GM03348 (cell line): ENCODE measurements around the gene PIK3CG.
"Not testable (repeated sequence)": the region's sequence is repeated elsewhere in the genome, so short reads cannot be mapped to it uniquely, and the experiment has no call there.

Experiments
- DNase-seq: peaks from one replicate; pipeline ENCODE4 v3.0.0; 2012; ENCODE audit warnings: low spot score

PIK3CG gene

DNA sequence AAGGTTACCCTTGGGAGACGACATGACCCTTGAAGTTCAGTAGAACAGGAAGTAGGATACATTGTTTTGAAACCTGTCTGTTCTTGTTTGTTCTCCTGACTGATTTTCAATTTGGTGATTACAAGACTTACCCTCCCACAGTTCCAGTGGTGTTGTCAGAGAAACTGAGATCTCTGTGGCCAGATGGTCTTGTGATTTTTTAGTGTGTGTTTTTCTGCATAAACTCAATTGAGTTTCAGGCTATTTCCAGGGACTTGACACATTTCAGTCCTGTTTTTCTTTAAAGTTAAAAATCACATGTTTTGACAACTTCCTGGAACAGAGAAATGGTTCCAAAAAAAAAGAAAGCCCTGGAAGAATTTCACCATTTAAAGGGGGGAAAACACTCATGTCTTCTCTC is 22.3 kb downstream of the PIK3CG start:
- no peak for DNase-seq

DNA sequence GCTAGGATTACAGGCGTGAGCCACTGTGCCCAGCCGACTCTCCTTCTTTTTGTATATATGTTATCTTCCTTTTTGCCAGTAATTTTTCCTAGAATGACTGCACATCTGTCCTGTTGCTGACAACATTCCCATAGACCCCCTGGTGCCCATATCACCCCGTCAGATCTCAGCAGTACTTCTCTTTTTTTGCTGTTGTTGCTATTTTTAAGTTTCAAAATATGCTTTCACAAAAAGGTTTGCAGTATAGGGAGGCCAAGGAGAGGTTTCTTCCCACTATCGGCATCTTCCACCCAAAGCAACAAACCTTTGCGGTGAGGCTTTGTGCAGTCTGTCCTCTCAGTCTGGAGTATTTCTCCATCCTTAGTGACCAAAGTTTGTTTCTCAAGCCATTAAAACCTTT is 23.1 kb downstream of the PIK3CG start:
- no peak for DNase-seq

DNA sequence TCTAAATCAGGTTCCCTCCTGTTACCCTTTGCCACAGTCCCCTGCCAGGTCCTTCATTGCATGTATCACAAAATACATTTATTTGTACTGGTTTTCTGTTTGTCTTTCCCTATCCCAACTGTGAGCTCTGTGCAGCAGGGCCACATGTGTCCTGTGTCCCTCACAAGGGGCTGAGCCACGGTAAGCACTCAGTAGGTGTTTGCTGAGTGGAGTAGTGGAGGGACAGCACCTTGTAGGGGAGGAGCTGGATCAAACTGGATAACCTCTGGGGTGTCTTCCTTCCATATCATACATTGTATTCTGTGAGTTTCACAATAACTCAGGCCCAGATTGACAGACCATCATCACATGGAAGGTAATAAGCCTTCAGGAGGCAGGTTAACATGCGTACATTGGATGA is 25.9 kb downstream of the PIK3CG start:
- no peak for DNase-seq

DNA sequence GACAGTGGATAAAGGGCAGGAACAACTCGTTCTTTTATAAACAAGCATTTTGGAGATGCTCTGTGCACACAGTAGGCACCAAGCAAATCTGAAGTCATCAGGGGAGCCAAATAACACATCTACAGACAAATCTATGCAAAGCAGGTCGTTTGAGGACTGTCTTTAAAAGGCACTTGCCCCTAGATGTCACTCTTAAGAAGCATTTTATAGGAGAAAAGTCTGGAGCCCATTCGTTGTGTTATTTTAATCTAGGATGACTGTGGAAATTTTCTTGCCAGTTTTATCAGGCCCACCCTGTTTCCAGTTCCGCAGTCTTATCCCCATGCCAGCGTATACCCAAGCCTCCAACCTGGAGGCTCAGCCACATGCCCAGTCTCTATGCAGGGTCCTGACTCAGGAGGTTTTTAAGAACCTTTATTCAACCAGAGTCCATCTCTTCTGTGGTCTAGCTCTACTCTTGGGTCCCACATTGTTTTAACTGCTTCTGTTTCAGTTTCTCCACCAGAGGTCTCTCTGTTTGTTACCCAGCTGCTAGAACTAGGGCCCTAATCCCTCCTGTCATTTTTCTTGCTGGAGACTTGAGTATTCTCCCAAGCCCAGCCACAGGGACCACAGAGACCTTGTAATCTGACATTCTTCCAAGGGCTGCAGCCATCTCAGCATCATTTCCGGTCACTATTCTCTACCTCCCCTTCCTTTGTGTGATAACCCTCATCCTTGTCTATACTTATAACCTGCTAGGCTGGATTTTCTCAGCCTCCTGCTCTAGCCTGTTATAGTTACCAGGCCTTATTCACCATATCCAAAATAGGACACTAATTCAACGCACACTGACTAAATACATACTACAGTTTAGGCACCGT is 26.7 kb downstream of the PIK3CG start:
- no peak for DNase-seq

DNA sequence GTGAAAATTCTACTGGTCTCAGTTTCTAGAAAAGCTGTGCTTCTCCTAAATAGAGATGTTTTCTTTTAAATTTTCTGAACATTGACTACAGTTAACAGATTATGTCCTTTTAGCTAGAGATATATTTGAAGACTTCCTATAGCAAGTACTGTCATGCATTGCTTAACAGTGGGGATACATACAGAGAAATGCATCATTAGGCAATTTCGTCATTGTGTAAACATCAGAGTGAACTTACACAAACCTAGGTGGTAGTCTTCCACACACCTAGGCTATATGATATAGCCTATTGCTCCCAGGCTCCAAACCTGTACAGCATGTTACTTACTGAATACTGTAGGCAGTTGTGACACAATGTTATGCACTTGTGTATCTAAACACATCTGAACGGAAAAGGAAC is 28.5 kb downstream of the PIK3CG start:
- DNase-seq = no peak

DNA sequence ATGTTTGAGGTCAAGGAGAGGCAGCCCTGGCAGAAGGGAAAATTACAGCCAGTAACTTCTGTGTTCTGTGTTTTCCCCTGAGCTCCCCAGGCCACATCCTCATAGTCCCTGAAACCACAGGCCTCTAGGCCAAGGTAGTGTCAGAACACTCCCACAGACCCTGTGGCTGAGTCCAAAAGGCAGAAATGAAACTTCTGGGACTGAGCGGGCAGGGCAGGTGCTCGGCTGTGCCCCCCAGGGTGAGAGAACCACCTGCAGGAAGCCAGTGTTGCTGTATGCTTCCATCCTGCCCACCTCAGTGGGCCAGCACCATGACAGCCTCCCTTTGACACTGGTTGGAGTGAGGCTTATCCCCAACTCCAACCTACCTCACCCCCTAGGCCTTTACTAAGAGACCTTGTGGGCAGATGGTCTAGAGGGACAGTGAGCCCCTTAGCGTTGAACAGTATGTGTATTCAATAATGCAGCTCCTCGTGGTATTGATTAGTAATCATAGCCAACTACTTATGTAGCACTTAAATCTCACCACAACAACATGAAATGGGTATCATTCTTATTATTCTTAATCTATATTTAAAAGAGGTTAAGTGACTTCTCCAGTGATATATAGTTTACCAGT is 30.3 kb downstream of the PIK3CG start:
- DNase-seq = no peak

DNA sequence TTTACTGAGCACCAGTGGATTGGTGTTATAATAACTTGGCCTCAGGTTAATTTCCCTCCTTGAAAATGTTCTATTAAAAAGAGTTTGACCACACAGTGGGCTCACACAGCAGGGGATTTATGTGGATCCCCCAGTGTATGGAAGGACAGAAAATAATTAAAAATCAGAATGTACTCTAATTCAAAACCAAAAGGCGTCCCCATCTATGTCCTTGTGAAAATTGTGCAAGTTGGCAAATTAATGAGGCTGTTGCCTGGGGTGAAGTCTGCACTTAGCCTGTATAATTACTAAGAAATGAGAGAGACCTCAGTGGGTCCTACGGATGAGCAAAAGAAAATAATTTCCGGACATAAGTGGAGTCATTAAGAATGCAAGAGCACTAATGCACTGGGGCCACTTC is 31.1 kb downstream of the PIK3CG start:
- DNase-seq = no peak

DNA sequence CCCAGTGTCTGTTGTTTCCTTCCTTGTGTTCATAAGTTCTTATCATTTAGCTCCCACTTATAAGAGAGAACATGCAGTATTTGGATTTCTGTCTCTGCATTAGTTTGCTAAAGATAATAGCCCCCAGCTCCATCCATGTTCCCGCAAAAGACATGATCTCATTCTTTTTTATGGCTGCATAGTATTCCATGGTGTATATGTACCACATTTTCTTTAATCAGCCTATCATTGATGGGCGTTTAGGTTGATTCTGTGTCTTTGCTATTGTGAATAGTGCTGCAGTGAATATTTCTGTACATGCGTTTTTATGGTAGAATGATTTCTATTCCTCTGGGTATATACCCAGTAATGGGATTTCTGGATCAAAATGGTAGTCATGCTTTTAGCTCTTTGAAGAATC is 32.5 kb downstream of the PIK3CG start:
- DNase-seq = not testable (repeated sequence)

DNA sequence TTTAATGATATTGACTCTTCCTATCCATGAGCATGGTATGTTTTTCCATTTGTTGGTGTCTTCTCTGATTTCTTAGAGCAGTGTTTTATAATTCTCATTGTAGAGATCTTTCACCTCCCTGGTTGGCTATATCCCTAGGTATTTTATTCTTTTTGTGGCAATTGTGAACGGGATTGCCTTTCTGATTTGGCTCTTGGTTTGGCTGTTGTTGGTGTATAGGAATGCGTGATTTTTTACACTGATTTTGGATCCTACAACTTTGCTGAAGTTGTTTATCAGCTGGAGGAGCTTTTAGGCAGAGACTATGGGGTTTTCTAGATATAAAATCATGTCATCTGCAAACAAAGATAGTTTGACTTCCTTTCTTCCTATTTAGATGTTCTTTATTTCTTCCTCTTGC is 33.9 kb downstream of the PIK3CG start:
- DNase-seq = not testable (repeated sequence)

DNA sequence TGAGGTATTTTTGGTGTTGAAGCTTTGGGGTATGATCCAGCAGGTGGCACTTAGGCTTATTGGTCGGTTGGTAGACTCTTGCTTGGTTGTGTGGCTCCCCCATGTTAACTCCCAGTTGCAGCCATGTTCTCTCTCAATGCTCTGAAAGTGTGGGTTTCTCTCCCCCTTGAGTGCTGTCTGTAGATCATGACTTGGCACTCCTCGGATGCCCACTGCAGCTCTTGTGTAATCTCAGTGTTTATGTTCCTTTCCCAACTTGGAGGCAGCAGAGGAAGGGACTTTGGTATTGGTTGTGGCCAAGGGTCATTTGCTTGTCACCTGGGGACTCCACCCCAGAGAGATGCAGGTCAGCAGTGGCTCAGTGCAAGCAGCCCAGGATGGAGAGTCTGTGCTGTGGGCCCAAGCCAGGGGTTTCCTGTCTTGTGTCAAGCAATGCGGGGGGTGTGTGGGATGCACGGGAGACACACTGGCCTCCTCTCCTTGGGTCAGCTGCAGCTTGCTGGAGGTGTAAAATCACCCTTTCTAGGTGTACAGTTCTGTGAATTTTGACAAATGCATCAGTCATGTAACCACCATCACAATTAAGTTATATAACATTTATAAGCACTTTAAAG is 36.9 kb downstream of the PIK3CG start:
- no peak for DNase-seq

DNA sequence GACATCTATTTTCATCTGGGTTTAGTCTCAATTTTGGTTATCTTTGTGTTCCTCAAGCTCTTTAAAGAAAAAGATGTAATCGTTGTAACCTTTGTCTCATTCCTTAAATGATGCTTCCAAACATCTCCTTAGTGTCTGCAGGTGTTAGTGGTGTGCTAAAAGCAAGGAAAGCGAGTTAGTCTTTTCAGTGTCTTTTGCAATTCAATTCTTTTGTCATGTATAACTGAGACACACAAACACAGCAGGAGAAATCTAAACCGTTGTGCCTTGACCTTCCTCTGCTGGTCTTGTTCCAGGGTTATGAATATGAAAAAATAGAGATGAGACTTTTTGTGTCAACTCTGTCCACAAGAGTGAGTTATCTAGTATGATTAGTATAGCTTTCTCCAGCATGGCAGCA is 40.7 kb downstream of the PIK3CG start:
- no peak for DNase-seq

DNA sequence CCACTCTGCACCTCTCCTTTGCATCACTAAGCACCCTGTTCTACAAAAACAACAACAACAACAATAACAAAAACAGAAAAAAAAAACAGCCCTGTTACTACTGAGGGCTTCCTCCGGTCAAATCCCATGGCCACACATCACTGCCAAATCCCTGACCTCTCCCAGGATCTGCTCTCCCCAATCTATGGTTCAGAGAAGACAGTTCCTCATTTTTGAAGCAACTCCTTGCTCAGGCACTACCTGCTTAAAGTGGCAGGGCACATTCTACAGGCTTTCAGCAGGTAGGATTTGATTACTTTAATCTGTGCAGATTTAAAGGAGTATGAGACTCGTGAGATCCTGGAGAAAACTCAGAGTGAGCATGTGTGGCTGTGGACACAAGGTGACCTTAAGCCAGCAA is 46.9 kb downstream of the PIK3CG start:
- no peak for DNase-seq

DNA sequence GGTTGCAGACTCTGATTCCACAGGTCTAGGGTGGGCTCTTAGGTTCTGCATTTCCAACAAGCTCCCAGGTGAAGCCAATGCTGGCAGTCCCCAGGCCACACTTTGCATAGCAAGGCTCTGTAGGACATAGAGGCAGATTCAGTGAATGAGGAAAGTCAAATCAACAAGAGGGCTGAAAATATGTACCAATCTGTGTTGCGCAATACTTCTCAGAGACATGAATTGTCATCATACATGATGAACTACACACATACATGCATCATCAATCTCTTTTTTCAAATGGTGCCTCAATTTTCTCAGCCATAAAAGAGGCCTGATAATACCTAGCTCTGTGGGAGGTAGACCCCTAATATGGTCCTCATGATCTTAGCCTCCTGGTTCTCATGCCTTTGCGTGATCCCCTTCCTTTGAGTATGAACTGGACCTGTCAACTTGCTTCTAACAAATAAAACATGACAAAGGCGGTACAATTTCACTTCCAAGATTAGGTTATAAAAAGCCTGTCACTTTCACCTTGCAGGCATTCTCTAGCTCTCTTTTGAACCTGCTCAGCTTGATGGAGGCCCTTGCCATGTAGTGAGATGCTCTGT is 49.0 kb downstream of the PIK3CG start:
- no peak for DNase-seq

DNA sequence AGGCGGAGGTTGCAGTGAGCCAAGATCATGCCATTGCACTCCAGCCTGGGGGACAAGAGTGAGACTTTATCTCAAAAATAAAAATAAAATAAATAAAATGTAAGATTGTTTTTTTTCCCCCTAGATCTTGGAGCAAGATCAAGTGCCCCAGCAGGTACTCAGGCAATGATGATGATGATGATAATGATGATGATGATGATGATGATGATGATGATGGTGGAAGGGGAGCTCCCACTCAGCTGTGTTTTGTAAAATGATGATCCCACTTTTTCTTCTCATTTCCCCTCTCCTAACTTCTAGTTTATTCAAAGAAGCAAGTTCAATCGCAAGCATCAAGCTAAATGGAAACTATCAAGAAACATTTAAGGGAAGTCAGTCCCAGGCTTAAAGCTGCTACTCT is 50.3 kb downstream of the PIK3CG start:
- no peak for DNase-seq

DNA sequence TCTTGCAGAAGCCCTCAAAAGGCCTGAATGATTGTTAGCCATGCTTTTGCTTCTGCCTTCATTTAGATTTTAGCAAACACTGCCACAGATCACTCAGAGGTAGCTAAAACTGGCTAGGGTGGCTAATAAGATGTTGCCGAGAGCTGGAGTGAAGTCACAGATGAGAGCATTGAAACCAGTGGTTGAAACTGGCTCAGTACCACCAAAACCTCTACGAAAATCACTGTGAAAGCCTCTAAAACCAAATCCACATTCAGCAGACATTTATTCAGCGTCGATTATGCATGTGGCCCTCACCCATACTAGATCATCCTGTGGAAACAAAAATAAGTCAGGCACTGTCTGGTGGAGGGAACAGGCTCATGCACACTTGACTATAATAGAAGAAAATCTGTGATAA is 50.8 kb downstream of the PIK3CG start:
- no peak for DNase-seq

DNA sequence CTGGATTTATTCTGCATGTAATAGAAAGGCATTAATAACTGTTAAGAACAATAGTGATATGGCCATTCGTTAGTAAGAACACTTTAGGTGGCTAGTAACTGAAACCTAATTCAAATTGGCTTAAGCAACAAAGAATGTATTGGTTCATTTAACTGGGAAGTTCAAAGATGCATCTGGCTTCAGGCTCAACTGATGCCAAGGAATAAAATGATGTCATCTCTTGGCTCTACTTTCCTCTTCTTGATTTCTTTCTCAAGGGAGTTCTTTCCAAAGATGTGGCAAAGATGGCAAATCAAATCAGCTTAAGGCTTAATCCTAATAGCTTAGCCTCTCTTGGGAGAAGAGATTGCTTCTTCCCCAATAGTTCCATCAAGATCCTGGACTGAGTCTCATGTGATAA is 51.6 kb downstream of the PIK3CG start:
- no peak for DNase-seq

DNA sequence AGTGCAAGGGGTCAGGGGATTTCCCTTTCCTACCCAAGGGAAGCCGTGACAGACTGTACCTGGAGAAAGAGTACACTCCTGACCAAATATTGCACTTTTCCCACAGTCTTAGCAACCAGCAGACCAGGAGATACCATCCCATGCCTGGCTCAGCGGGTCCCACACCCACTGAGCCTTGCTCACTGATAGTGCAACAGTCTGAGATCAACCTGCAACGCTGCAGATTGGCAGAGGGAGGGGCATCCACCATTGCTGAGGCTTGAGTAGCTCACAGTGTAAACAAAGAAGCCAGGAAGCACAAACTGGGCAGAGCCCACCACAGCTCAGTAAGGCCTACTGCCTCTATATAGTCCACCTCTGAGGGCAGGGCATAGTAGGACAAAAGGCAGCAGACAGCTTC is 53.9 kb downstream of the PIK3CG start:
- no peak for DNase-seq

DNA sequence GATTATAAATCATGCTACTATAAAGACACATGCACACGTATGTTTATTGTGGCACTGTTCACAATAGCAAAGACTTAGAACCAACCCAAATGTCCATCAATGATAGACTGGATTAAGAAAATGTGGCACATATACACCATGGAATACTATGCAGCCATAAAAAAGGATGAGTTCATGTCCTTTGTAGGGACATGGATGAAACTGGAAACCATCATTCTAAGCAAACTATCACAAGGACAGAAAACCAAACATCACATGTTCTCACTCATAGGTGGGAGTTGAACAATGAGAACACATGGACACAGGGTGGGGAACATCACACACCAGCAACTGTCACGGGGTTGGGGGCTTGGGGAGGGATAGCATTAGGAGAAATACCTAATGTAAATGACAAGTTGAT is 59.4 kb downstream of the PIK3CG start:
- not testable (repeated sequence) for DNase-seq

DNA sequence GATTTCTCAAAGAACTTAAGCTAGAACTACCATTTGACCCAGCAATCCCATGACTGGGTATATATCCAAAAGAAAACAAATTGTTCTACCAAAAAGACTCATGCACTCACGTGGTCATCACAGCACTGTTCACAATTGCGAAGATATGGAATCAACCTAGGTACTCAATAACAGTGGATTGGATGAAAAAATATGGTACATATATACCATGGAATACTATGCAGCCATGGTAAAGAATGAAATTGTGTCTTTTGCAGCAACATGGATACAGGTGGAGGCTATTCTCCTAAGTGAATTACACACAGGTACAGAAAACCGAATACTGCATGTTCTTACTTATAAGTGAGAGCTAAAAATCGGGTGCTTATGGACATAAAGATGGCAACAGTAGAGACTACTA is 61.8 kb downstream of the PIK3CG start:
- no peak for DNase-seq

DNA sequence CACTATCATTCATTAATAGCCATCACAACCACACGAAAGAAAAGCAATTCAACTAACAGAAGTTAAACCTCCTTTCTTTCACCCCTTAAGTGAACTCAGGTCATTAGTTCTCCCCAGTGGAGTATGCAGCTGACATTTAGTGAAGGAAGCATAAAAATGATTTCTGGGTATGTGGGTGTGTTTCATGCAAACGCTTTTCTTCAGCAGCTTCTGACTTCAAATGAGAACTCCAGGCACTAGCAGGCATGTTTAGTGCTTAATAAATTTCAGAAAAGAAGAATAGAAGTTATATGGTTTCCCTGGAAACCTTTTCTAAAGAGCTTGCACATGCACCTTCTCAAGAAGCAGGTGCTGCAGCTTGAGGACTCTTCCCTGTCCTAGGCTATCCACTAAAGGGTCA is 62.5 kb downstream of the PIK3CG start:
- no peak for DNase-seq

DNA sequence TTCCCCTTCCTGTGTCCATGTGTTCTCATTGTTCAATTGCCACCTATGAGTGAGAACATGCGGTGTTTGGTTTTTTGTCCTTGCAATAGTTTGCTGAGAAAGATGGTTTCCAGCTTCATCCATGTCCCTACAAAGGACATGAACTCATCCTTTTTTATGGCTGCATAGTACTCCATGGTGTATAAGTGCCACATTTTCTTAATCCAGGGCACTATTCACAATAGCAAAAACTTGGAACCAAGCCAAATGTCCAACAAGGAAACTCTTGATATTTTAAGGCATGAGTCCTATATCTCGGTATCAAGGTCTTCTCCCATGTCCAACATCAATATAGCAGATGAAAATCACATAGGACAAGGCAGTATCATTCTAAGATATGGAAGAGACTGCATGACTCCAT is 64.5 kb downstream of the PIK3CG start:
- not testable (repeated sequence) for DNase-seq

DNA sequence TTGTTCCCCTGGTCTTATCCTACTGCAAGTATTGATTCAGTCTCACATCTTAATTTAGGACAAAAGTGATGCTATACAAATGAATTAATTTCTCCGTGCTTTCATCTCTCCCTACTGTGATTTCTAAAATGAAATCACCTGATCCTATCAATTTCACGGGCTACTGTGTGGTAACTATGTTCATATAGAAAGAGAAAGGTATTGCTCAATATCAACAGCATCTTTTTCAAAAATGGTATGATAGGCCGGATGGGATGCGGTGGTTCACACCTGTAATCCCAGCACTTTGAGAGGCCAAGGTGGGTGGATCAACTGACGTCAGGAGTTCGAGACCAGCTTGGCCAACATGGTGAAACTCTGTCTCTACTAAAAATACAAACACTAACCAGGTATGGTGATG is 71.2 kb downstream of the PIK3CG start:
- no peak for DNase-seq

DNA sequence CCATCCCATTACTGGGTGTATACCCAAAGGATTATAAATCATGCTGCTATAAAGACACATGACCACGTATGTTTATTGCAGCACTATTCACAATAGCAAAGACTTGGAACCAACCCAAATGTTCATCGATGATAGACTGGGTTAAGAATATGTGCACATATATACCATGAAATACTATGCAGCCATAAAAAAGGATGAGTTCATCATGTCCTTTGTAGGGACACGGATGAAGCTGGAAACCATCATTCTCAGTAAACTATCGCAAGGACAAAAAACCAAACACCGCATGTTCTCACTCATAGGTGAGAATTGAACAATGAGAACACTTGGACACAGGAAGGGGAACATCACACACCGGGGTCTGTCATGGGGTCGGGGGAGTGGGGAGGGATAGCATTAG is 73.0 kb downstream of the PIK3CG start:
- DNase-seq = not testable (repeated sequence)
